Activated CD4-positive, CD25-positive, alpha-beta regulatory T cell treated with anti-CD3 and anti-CD28 coated beads, Interleukin-2, amount 50 U/mL, for 16 hours (primary cell): ENCODE data around the gene POLE4.

Experiments used
- DNase-seq: peaks from one replicate; pipeline ENCODE4 v3.0.0-alpha.2; 2020; ENCODE audit warnings: low read depth, low spot score

Gene POLE4

GRCh38 chr2:74985978-74986609, 27.7 kb downstream of the POLE4 start:
- no peak for DNase-seq

GRCh38 chr2:74991977-74992376, 33.5 kb downstream of the POLE4 start:
- no peak for DNase-seq

- no peak for DNase-seq
Observed at GRCh38 chr2:74999468-74999867, 41.0 kb downstream of the POLE4 start.

- no peak for DNase-seq
Observed at GRCh38 chr2:75002007-75002406, 43.6 kb downstream of the POLE4 start.

GRCh38 chr2:75003276-75003675, 44.8 kb downstream of the POLE4 start:
- DNase-seq = no peak

- DNase-seq = no peak
Observed at GRCh38 chr2:75003773-75004172, 45.3 kb downstream of the POLE4 start.

- no peak for DNase-seq
Observed at GRCh38 chr2:75006041-75006440, 47.6 kb downstream of the POLE4 start.

GRCh38 chr2:75007061-75007460, 48.6 kb downstream of the POLE4 start:
- DNase-seq = no peak

- no peak for DNase-seq
Observed at GRCh38 chr2:75007819-75008218, 49.4 kb downstream of the POLE4 start.

- no peak for DNase-seq
Observed at GRCh38 chr2:75010571-75010970, 52.1 kb downstream of the POLE4 start.

GRCh38 chr2:75012080-75012479, 53.6 kb downstream of the POLE4 start:
- DNase-seq = no peak

- DNase-seq = no peak
Observed at GRCh38 chr2:75018162-75018561, 59.7 kb downstream of the POLE4 start.
